ENCODE measurements around the gene FGF3. TPM values are rescaled to one million over a fixed set of nuclear protein-coding genes. Genes with fewer than 3 reads are reported as not detected.

FGF3 gene
- total RNA-seq, 1 donor from 2014 or later, result not detected

DNA sequence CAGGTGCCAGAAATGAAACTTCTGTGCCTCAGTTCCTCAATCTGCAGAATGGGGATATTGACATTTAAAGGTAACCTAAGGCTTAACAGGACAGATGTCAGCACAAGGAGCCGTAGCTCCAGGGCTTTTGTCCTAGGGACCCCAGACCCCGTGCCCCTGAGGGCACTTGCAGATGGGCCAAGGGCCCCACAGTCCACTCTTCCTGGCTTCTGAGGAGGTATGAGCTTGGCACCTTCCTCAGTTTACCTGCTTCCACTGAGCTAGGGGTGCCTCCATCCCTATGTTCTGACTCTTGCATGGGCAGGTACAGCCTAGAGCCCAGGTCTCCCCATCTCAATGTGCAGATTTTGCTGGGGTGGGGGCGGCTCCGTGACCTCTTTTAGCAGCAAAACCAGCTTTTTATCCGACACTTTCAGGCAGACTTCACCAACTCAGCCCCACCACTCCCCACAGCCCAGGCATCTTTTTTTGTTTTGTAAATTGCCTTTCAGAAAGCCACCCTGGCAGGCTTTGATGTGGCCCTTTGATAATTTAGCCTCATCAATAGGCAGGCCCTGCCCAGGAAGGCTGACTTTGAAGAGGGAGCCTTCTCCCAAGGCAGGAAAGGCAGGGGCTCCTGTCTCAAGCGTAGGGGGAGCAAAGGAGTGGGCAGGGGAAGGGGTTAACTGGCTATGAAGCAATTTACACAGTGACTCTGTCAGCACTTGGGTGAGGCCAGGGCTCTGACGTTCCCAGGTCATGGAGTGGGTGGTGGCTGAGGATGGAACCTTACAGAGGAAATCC, 23.7 kb upstream of the FGF3 start:
- no peak for DNase-seq (ENCODE audit: low read depth, low spot score)
- H3K27ac Mint-ChIP-seq (ENCODE audit: unreplicated experiment), result no peak overlapping the region
- no peak overlapping the region for H3K4me3 Mint-ChIP-seq
- peaks cover 13% of the 10 kb centered on the region for H3K4me1 Mint-ChIP-seq
- no peaks in the 10 kb centered on the region for H3K36me3 Mint-ChIP-seq (ENCODE audit: low read depth)
- TF ChIP-seq, protein P1, sequence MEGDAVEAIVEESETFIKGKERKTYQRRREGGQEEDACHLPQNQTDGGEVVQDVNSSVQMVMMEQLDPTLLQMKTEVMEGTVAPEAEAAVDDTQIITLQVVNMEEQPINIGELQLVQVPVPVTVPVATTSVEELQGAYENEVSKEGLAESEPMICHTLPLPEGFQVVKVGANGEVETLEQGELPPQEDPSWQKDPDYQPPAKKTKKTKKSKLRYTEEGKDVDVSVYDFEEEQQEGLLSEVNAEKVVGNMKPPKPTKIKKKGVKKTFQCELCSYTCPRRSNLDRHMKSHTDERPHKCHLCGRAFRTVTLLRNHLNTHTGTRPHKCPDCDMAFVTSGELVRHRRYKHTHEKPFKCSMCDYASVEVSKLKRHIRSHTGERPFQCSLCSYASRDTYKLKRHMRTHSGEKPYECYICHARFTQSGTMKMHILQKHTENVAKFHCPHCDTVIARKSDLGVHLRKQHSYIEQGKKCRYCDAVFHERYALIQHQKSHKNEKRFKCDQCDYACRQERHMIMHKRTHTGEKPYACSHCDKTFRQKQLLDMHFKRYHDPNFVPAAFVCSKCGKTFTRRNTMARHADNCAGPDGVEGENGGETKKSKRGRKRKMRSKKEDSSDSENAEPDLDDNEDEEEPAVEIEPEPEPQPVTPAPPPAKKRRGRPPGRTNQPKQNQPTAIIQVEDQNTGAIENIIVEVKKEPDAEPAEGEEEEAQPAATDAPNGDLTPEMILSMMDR (conservative IDR thresholded peaks at IDR 0.05), result no peak
- H3K9me3 Mint-ChIP-seq, result no peaks in the 10 kb centered on the region
- H3K27me3 Mint-ChIP-seq (ENCODE audit: low read depth), result peaks cover 31% of the 10 kb centered on the region

DNA sequence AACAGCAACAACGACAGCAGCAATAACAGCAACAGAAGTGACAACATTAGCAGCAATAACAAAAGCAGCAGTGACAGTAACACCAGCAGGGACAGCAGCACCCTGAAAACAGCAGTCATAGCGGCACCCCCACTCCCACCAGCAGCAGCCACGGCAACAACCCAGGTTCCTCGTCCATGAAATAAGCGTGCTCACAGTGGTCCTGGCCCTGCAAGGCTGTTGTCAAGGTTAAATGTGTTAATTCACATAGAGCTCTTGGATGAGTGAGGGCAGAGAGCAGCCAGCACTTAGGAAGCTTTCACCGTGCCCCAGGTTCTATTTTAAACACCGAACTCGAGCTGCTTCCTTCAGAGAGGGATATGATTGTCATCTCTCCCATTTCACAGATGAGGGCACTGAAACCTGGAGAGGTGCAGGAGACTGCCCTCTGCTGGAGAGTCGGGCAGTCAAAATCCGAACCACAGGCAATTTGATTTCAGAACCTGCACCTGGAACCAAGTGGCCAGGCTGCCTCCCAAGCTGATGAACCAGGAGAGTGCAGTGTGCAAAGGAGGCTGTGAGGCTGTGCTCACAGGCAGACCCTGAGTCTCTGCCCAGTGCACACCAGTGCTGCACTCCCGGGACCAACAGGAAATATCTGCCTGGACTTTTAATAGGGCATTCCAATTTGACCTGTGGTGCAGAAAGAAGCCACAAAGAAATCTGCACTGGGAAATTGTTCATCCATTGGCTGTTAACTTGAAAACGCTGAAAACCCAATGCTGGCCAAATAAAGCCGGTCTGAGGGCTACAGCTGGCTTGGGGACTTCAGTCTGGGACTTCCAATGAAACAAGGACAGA, 22.9 kb upstream of the FGF3 start:
- TF ChIP-seq, protein P1 (conservative IDR thresholded peaks at IDR 0.05), result peak; percentile 55
- Mint-ChIP-seq H3K4me3 (no peak overlapping the region), H3K27me3 (ENCODE audit: low read depth) (peaks cover 23% of the 10 kb centered on the region), H3K9me3 (no peaks in the 10 kb centered on the region), H3K27ac (ENCODE audit: unreplicated experiment) (no peak overlapping the region), H3K4me1 (peaks cover 13% of the 10 kb centered on the region), H3K36me3 (ENCODE audit: low read depth) (no peaks in the 10 kb centered on the region)
- no peak for DNase-seq (ENCODE audit: low read depth, low spot score)

DNA sequence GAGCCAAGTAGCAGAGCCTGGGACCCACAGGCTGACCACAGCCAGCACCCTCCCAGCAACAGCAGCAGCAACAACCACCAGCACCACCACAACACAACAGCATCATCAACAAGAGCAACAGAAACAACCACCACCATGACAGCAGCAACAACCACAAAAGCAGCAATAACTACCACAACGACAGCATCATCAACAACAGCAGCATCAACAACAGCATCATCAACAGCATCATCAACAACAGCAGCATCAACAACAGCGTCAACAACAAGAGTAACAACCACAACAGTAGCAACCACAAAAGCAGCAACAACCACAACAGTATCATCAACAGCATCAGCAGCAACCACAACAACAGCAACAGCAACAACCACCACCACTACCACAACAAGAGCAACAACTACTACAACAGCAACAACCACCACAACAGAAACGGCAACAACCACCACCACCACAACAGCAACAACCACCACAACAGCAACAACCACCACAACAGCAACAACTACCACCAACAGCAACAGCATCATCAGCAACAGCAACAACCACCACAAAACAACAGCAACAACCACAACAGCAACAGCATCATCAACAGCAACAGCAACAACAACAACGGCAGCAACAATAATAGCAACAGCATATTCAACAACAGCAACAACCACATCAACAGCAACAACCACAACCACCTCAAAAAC, 22.1 kb upstream of the FGF3 start:
- TF ChIP-seq, protein P1 (conservative IDR thresholded peaks at IDR 0.05), result no peak
- no peaks in the 10 kb centered on the region for H3K9me3 Mint-ChIP-seq
- DNase-seq (ENCODE audit: low read depth, low spot score), result no peak
- peaks cover 22% of the 10 kb centered on the region for H3K27me3 Mint-ChIP-seq (ENCODE audit: low read depth)
- H3K27ac Mint-ChIP-seq (ENCODE audit: unreplicated experiment), result no peak overlapping the region
- H3K4me3 Mint-ChIP-seq, result no peak overlapping the region
- H3K36me3 Mint-ChIP-seq (ENCODE audit: low read depth), result no peaks in the 10 kb centered on the region
- peaks cover 13% of the 10 kb centered on the region for H3K4me1 Mint-ChIP-seq

DNA sequence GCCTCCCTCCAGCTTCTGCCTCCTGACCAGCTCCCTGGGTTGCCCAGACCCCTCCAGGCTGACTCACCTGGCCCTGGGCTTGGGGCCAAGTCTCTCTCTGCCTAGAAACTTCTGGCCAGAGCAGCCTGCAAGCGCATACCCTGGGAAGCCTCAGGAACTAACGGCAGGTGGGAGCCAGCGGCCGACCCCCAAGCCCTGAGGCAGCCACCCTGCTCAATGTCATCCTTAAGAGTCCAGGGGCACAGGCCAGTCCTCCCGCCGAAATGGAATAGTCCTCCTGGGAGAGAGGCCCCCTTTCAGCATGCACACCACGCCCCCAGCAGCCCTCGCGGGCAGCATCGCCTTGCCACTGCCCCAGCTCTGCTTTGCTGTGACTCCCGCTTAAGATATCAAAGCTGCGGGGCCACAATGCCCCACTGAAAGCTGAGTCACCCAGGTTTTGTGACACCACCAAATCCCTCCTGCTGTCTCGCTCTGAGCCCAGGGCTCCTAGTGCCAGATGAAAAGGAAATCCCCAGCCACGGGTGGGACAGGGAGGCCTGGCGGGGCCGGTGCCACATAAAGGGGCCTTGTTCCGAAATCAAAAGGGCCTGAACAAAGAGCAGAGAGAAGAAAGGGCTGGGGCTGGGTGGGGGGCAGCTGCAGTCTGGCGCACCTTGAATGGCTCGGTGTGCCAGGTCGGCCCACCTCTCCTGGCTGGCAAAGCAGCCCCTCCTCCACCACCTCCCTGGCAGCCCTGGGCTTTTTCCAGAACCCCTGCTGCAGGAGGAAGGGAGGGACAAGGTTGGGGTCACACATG, 21.4 kb upstream of the FGF3 start:
- H3K4me1 Mint-ChIP-seq, result peaks cover 13% of the 10 kb centered on the region
- TF ChIP-seq, protein P1 (conservative IDR thresholded peaks at IDR 0.05), result no peak
- no peak overlapping the region for H3K27ac Mint-ChIP-seq (ENCODE audit: unreplicated experiment)
- no peaks in the 10 kb centered on the region for H3K9me3 Mint-ChIP-seq
- peaks cover 26% of the 10 kb centered on the region for H3K27me3 Mint-ChIP-seq (ENCODE audit: low read depth)
- H3K36me3 Mint-ChIP-seq (ENCODE audit: low read depth), result no peaks in the 10 kb centered on the region
- no peak for DNase-seq (ENCODE audit: low read depth, low spot score)
- H3K4me3 Mint-ChIP-seq, result no peak overlapping the region

DNA sequence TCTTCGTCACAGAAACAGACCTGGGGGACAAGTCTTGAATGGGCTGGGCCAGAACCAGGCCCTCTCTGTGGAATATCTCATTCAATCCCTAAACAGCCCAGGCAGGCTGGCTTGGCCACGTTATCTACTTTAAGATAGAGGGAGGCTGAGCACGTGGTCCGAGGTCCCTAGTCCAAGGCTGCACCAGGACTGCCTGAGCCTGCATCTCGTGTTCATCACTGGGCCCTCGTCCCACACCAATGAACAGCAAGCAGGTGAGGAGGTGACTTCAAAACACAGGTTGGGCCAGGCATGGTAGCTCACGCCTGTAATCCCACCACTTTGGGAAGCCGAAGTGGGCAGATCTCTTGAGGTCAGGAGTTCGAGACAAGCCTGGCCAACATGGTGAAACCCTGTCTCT, 20.3 kb upstream of the FGF3 start:
- no peak for DNase-seq (ENCODE audit: low read depth, low spot score)
- H3K4me1 Mint-ChIP-seq, result peaks cover 13% of the 10 kb centered on the region
- H3K9me3 Mint-ChIP-seq, result no peaks in the 10 kb centered on the region
- no peaks in the 10 kb centered on the region for H3K36me3 Mint-ChIP-seq (ENCODE audit: low read depth)
- peaks cover 26% of the 10 kb centered on the region for H3K27me3 Mint-ChIP-seq (ENCODE audit: low read depth)
- H3K27ac Mint-ChIP-seq (ENCODE audit: unreplicated experiment), result no peak overlapping the region
- no peak overlapping the region for H3K4me3 Mint-ChIP-seq
- TF ChIP-seq, protein P1 (conservative IDR thresholded peaks at IDR 0.05), result no peak

All from neural crest cell (in vitro differentiated cells).